Endothelial cell of umbilical vein (primary cell): ENCODE results near the gene DMTF1.

Source experiments
- EZH2 ChIP-seq: IDR thresholded peaks from 2 replicates; pipeline ENCODE4 v1.6.1; 2012; ENCODE audit warnings: borderline replicate concordance, low read depth, mild to moderate bottlenecking, moderate library complexity, low read length, inconsistent platforms; ENCODE audit not compliant: severe bottlenecking
- FOS ChIP-seq: IDR thresholded peaks from 2 replicates; pipeline ENCODE4 v1.6.1; 2011; ENCODE audit warnings: mild to moderate bottlenecking, low read length, moderate library complexity, borderline replicate concordance; ENCODE audit not compliant: insufficient read depth
- JUN ChIP-seq: IDR thresholded peaks from 2 replicates; pipeline ENCODE4 v1.6.1; 2011; ENCODE audit warnings: borderline replicate concordance, low read depth; ENCODE audit not compliant: insufficient read length, insufficient read depth
- MYC ChIP-seq: IDR thresholded peaks from one replicate; pipeline ENCODE4 v1.6.1; 2011; ENCODE audit warnings: mild to moderate bottlenecking, low read depth, low read length
- POLR2A ChIP-seq: IDR thresholded peaks from 2 replicates; pipeline ENCODE4 v1.6.1; 2012; ENCODE audit warnings: low read depth, mild to moderate bottlenecking, control low read depth, low read length
- POLR2AphosphoS5 ChIP-seq: IDR thresholded peaks from 2 replicates; pipeline ENCODE4 v1.6.1; 2012; ENCODE audit warnings: low read depth, mild to moderate bottlenecking, control low read depth, low read length, moderate library complexity; ENCODE audit not compliant: insufficient read depth
- TF ChIP-seq, protein P1 (sequence below), 2 donors: IDR thresholded peaks; 1 replicate in 1 of 2; 2 replicates in 1 of 2; pipeline ENCODE4 v1.5.1; 2011; ENCODE audit warnings: low read length in 2 of 2, mild to moderate bottlenecking in 2 of 2, moderate library complexity in 2 of 2, control low read depth in 1 of 2, inconsistent platforms in 1 of 2, low read depth in 1 of 2; ENCODE audit not compliant: insufficient read depth in 1 of 2; ENCODE audit errors: extremely low read depth in 1 of 2
- TF ChIP-seq, protein P2 (sequence below): IDR thresholded peaks from 2 replicates; pipeline ENCODE4 v1.6.1; 2011; ENCODE audit not compliant: insufficient read depth, insufficient read length

DNA sequence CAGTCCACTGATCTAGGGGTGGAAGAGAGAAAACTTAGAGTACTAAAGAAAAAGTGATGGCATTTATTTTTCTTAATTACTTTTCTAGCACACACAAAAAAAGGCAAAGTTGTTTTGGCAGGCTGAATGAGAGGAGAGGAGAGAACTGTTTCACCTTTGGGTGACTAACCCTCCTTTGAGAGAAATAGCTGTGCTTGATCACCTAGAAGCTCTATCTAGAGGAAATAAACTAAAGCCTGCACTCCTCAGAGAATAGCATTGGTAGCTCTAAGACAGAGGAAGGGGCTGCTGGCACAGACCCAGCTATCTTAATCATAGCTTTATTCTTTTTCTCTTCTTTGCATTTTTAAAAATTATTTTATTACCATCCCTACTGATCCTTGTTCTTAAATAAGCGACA, 61.0 kb downstream of the DMTF1 start:
- TF ChIP-seq, protein P1, sequence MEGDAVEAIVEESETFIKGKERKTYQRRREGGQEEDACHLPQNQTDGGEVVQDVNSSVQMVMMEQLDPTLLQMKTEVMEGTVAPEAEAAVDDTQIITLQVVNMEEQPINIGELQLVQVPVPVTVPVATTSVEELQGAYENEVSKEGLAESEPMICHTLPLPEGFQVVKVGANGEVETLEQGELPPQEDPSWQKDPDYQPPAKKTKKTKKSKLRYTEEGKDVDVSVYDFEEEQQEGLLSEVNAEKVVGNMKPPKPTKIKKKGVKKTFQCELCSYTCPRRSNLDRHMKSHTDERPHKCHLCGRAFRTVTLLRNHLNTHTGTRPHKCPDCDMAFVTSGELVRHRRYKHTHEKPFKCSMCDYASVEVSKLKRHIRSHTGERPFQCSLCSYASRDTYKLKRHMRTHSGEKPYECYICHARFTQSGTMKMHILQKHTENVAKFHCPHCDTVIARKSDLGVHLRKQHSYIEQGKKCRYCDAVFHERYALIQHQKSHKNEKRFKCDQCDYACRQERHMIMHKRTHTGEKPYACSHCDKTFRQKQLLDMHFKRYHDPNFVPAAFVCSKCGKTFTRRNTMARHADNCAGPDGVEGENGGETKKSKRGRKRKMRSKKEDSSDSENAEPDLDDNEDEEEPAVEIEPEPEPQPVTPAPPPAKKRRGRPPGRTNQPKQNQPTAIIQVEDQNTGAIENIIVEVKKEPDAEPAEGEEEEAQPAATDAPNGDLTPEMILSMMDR (IDR thresholded peaks at IDR 0.05; ENCODE audit: extremely low read depth in 1 of 2, insufficient read depth in 1 of 2, low read depth in 1 of 2, low read length in 2 of 2) = no peak
- TF ChIP-seq POLR2A = no peak
- TF ChIP-seq POLR2AphosphoS5 = no peak
- no peak for TF ChIP-seq FOS
- TF ChIP-seq EZH2 = no peak
- TF ChIP-seq, protein P2, sequence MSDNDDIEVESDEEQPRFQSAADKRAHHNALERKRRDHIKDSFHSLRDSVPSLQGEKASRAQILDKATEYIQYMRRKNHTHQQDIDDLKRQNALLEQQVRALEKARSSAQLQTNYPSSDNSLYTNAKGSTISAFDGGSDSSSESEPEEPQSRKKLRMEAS = no peak
- TF ChIP-seq JUN = no peak
- TF ChIP-seq MYC = no peak
